ENCODE measurements around the gene BOC.

GRCh38 chr3:113272385-113272779 is 61.0 kb downstream of the BOC start:
- TF ChIP-seq GATA3 (IDR thresholded peaks at IDR 0.05; ENCODE audit: low read depth, low read length) (no peak), GATA2 (IDR thresholded peaks at IDR 0.05; ENCODE audit: low read depth, low read length) (no peak)
